D721Med (cell line): Measurements from ENCODE around the gene KIF1A.

Source experiments
- DNase-seq: peaks from one replicate; pipeline ENCODE4 v3.0.0; 2011; ENCODE audit warnings: low spot score; ENCODE audit not compliant: insufficient read length
- FAIRE-seq: peaks from 2 replicates; lab custom pipeline; 2011; peaks lifted over from hg19 to GRCh38; lab: Jason Lieb, UNC
- TF ChIP-seq, protein P1 (sequence below): IDR thresholded peaks from 2 replicates; pipeline ENCODE4 v1.5.1; 2012; ENCODE audit warnings: mild to moderate bottlenecking, control low read depth; ENCODE audit not compliant: insufficient read depth; ENCODE audit errors: missing control alignments

The KIF1A gene

GRCh38 chr2:240732911-240733622, 87.0 kb downstream of the KIF1A start:
- FAIRE-seq (no peak), DNase-seq (no peak)
- TF ChIP-seq, protein P1, sequence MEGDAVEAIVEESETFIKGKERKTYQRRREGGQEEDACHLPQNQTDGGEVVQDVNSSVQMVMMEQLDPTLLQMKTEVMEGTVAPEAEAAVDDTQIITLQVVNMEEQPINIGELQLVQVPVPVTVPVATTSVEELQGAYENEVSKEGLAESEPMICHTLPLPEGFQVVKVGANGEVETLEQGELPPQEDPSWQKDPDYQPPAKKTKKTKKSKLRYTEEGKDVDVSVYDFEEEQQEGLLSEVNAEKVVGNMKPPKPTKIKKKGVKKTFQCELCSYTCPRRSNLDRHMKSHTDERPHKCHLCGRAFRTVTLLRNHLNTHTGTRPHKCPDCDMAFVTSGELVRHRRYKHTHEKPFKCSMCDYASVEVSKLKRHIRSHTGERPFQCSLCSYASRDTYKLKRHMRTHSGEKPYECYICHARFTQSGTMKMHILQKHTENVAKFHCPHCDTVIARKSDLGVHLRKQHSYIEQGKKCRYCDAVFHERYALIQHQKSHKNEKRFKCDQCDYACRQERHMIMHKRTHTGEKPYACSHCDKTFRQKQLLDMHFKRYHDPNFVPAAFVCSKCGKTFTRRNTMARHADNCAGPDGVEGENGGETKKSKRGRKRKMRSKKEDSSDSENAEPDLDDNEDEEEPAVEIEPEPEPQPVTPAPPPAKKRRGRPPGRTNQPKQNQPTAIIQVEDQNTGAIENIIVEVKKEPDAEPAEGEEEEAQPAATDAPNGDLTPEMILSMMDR, result no peak

- TF ChIP-seq, protein P1, result no peak
- DNase-seq, result no peak
- no peak for FAIRE-seq
These were observed 87.8 kb downstream of the KIF1A start for GRCh38 chr2:240732184-240732583.

DNA sequence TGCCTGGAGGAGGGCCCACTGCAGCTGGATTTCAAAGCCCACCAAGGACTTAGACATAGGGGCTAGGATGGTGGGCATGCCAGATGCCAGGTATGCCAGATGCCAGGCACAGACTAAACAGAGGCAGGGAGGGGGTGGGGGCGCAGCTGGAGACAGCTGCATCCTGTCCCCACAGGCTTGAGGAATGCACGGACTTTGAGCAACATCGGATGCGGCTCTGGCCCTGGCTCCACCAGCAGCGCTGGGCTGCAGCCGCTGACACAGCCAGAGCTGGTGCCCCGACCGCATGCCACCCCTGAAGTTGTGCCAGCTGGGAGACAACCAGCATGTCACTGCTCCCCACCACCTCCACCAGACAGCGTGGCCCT, 88.9 kb downstream of the KIF1A start:
- FAIRE-seq (no peak), DNase-seq (no peak)
- TF ChIP-seq, protein P1, result no peak

DNA sequence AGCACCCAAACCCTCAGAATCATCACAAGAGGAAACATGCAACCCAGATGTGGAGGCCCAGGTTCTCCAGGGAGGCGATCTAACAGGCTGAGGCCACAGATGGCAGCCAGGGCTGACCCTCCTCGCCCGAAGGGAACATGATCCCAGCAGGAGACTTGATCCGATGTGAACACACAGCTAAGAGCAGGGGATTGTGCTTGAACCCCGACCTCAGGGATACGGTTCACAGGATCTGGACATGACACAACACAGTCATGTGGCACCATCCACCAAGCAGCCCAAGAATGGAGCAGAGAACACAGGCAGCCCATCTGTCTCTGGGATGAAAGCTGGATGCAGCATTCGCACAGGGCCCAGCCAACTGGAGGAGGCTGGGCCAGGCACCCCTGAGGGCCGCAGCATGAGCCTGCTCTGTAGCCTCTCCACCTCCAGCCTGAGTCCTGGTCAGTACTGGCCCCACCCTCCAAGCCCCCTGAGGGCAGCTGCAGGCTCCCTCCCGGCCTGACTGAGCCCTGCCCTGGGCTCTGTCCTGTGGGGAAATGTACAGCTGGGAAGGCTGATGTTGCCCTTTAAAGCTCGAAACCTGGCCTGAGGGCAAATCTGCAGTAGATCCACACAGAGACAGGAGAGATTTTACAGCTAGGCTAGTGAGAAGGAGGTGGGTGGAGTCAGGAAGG, 89.4 kb downstream of the KIF1A start:
- DNase-seq (no peak), FAIRE-seq (no peak)
- TF ChIP-seq, protein P1, result no peak

- FAIRE-seq (no peak), DNase-seq (no peak)
- TF ChIP-seq, protein P1, result no peak
These were observed 91.2 kb downstream of the KIF1A start for GRCh38 chr2:240728827-240729226.

DNA sequence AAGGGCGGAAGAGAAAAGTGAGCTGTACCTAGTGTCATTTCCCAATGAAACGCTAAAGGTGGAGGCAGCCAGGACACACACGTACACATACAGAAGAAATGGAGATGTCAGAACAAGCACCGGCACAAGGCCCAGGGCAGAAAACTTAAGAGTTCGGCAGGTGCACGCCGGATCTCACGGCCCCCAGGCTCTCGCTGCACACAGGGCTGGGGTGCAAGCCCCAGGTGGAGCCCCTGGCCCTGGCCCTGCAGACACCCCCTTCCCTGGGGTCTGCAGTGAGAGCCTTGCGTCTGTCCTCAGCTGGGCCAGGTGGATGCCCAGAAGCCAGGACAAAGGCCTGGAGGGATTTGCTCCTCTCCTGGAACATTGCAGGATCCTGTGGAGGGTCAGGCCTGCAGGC, 91.7 kb downstream of the KIF1A start:
- FAIRE-seq, result no peak
- DNase-seq, result no peak
- TF ChIP-seq, protein P1, result no peak

GRCh38 chr2:240727913-240728312, 92.1 kb downstream of the KIF1A start:
- TF ChIP-seq, protein P1, result no peak
- no peak for DNase-seq
- no peak for FAIRE-seq
